GM12874 (cell line): ENCODE data around the gene PIP4K2B.

Source experiments
- TF ChIP-seq, protein P1 (sequence below): IDR thresholded peaks from 2 replicates; pipeline ENCODE4 v1.5.1; 2011; ENCODE audit warnings: low read depth, mild to moderate bottlenecking, control low read depth, low read length, moderate library complexity; ENCODE audit not compliant: insufficient read depth

The PIP4K2B gene

DNA sequence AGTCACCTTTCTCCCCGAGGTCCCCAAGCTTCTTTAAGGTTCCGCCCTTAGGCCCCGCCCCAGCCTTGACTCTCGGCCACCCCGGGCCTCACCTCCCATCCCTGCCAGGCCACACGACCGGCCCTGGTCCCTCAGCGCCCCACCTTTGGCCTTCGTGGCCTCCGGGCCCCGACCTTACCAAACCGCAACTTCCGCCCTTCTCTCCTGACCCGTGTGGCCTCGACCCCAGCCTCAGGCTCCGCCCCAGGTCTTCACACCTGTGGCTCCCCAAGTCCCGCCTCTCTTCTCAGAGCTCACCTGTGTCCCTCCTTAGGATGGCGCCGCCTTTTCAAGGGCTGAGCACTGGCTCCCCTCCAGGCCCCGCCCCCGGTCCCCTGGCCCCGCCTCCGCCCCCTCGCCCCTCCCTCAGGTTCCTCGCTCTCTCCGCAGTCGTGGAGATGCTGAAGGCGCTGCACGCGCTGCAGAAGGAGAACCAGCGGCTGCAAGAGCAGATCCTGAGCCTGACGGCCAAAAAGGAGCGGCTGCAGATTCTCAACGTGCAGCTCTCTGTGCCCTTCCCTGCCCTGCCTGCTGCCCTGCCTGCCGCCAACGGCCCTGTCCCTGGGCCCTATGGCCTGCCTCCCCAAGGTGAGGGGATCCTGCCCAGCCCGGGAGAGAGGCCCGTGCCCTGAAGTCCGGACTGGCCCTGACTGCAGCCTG, 79.3 kb downstream of the PIP4K2B start:
- TF ChIP-seq, protein P1, sequence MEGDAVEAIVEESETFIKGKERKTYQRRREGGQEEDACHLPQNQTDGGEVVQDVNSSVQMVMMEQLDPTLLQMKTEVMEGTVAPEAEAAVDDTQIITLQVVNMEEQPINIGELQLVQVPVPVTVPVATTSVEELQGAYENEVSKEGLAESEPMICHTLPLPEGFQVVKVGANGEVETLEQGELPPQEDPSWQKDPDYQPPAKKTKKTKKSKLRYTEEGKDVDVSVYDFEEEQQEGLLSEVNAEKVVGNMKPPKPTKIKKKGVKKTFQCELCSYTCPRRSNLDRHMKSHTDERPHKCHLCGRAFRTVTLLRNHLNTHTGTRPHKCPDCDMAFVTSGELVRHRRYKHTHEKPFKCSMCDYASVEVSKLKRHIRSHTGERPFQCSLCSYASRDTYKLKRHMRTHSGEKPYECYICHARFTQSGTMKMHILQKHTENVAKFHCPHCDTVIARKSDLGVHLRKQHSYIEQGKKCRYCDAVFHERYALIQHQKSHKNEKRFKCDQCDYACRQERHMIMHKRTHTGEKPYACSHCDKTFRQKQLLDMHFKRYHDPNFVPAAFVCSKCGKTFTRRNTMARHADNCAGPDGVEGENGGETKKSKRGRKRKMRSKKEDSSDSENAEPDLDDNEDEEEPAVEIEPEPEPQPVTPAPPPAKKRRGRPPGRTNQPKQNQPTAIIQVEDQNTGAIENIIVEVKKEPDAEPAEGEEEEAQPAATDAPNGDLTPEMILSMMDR = no peak

DNA sequence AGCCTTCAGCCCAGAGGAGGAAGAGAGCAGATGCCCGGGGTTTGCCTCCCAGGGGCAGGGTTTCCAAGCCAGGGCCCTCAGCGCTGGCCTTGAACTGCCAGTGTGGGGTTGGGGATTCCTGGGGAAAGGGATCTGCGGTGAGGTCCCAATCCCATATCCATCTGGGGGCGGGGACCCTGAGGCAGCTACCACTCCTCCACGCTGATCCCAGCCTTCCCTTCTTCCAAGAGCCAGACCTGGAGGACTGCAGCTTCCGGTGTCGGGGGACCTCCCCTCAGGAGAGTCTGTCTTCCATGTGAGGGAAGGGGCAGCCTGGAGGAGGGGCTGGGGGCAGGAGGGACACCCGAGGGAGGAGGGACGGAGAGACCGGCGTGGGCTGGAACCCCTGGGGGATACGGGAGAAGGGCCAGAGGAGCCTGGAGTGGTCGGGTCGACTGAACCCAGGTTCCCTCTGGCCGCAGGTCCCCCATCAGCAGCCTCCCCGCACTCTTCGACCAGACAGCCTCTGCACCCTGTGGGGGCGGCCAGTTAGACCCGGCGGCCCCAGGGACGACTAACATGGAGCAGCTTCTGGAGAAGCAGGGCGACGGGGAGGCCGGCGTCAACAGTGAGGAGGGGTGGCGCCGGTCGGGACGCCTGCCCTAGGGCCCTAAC, 79.9 kb downstream of the PIP4K2B start:
- TF ChIP-seq, protein P1 = no peak

DNA sequence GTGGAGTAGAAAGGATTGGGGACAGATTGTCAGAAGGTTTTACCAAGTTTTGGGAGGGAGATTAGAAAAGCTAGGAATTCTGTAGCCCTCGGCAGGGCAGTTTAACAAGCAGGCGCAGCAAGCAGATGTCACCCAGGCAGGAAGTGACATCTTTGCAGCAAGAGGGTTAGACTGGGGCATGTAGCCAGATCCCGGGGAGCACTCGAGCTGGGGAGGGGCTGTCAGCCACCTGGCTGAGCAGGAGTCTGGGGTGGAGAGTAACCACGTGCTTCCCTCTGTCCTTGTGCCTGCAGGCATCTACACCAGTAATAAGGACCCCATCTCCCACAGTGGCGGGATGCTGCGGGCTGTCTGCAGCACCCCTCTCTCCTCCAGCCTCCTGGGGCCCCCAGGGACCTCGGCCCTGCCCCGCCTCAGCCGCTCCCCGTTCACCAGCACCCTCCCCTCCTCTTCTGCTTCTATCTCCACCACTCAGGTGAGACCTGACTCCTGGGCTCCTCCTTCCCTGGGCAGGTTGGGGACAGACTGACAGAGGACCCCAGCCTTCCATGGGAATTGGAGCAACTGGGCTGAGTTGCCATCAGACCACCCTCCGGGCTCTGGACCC, 82.1 kb downstream of the PIP4K2B start:
- TF ChIP-seq, protein P1 = no peak

DNA sequence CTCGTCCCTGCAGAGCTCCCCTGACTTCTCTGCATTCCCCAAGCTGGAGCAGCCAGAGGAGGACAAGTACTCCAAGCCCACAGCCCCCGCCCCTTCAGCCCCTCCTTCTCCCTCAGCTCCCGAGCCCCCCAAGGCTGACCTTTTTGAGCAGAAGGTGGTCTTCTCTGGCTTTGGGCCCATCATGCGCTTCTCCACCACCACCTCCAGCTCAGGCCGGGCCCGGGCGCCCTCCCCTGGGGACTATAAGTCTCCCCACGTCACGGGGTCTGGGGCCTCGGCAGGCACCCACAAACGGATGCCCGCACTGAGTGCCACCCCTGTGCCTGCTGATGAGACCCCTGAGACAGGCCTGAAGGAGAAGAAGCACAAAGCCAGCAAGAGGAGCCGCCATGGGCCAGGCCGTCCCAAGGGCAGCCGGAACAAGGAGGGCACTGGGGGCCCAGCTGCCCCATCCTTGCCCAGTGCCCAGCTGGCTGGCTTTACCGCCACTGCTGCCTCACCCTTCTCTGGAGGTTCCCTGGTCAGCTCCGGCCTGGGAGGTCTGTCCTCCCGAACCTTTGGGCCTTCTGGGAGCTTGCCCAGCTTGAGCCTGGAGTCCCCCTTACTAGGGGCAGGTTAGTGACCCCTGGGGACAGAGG, 82.9 kb downstream of the PIP4K2B start:
- TF ChIP-seq, protein P1 = no peak
